DOHH2 (cell line): ENCODE results near the gene GOLT1B.

Source experiments
- CTCF ChIP-seq: fragments of 200-600 bp; sonication (generic); IDR thresholded peaks from one replicate; pipeline ENCODE4 v1.5.1; 2014; ENCODE audit warnings: antibody characterized with exemption, mild to moderate bottlenecking, low read depth, low read length; ENCODE audit not compliant: poor library complexity, severe bottlenecking
- EZH2phosphoT487 ChIP-seq: fragments of 200-600 bp; sonication (generic); IDR thresholded peaks from 2 replicates; pipeline ENCODE4 v1.6.1; 2017; ENCODE audit warnings: borderline replicate concordance, mild to moderate bottlenecking, antibody characterized with exemption, low read length, moderate library complexity, mixed read lengths

DNA sequence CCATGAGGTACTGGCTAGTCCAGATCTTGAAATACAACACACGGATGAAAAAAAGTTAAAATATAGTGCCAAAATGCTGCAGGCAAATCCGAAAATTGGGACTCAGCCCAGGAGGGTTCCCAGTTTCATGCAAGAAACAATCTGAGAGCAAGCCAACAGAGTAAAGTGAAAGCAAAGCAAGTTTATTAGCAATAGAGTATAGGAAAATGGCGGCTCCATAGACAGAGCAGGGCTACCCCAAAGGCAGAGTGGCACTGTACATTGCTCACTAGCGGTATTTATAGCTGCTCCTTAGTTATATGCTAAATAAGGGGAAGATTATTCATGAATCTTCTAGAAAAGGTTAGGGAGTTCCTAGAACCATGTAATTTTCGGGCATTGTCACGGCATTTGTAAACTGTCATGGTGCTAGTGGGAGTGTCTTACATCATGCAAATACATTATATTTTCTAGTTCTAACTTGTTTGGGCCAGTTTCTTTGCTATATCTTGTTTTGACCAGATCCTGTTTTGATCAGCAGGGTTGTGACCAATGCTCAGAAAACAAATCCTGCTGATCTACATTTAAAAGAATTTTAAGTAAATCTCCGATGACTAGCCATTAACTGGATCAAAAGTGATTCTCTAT, 29.3 kb upstream of the GOLT1B start:
- no peak for TF ChIP-seq CTCF
- no peak for TF ChIP-seq EZH2phosphoT487
